Sigmoid colon (tissue), 4 donors: ENCODE data around the gene KIAA0930.

Experiments used
- EP300 ChIP-seq, 4 donors: sonication (generic); formaldehyde crosslinking; IDR thresholded peaks; one replicate each; pipeline ENCODE4 v1.6.1; 2017; ENCODE audit warnings: antibody characterized with exemption in 4 of 4
- POLR2A ChIP-seq, 2 donors: fragments of 450-650 bp; IDR thresholded peaks; one replicate each; pipeline ENCODE4 v1.6.1; 2016; ENCODE audit warnings: antibody characterized with exemption in 2 of 2, mild to moderate bottlenecking in 2 of 2, moderate library complexity in 2 of 2
- POLR2AphosphoS5 ChIP-seq, 4 donors: sonication (generic); formaldehyde crosslinking; IDR thresholded peaks; one replicate each; pipeline ENCODE4 v1.6.1; 2017; ENCODE audit warnings: antibody characterized with exemption in 4 of 4
- TF ChIP-seq, protein P1 (sequence below), 4 experiments: fragments of 450-650 bp in 3 of 4; fragments of 200-600 bp in 1 of 4; IDR thresholded peaks; one replicate each; pipeline ENCODE4 v1.5.1; 2016 to 2019; ENCODE audit warnings: antibody characterized with exemption in 4 of 4, mild to moderate bottlenecking in 3 of 4, moderate library complexity in 2 of 4

- TF ChIP-seq, protein P1, sequence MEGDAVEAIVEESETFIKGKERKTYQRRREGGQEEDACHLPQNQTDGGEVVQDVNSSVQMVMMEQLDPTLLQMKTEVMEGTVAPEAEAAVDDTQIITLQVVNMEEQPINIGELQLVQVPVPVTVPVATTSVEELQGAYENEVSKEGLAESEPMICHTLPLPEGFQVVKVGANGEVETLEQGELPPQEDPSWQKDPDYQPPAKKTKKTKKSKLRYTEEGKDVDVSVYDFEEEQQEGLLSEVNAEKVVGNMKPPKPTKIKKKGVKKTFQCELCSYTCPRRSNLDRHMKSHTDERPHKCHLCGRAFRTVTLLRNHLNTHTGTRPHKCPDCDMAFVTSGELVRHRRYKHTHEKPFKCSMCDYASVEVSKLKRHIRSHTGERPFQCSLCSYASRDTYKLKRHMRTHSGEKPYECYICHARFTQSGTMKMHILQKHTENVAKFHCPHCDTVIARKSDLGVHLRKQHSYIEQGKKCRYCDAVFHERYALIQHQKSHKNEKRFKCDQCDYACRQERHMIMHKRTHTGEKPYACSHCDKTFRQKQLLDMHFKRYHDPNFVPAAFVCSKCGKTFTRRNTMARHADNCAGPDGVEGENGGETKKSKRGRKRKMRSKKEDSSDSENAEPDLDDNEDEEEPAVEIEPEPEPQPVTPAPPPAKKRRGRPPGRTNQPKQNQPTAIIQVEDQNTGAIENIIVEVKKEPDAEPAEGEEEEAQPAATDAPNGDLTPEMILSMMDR (IDR thresholded peaks at IDR 0.05): no peak
- TF ChIP-seq EP300 (IDR thresholded peaks at IDR 0.05) (no peak), POLR2AphosphoS5 (IDR thresholded peaks at IDR 0.05) (no peak), POLR2A (IDR thresholded peaks at IDR 0.05) (no peak)
Observed at GRCh38 chr22:45226503-45227186, 14.0 kb downstream of the KIAA0930 start.
